LHCN-M2 (cell line): ENCODE data around the gene EXOC3. TPM values are rescaled to one million over a fixed set of nuclear protein-coding genes. Genes with fewer than 3 reads are reported as not detected.

ENCODE experiments used
- DNase-seq: peaks from one replicate; pipeline ENCODE4 v3.0.0-alpha.2; 2012; ENCODE audit warnings: low read depth
- total RNA-seq: library from RNA; depleted of rRNA; stranded (reverse); fragments of >200 nt; gene quantifications from 2 replicates; pipeline ENCODE4 v1.2.3, GENCODE V29; 2014

The EXOC3 gene
- total RNA-seq, 1 experiment from 2014 or later, result 30.6 TPM

DNA sequence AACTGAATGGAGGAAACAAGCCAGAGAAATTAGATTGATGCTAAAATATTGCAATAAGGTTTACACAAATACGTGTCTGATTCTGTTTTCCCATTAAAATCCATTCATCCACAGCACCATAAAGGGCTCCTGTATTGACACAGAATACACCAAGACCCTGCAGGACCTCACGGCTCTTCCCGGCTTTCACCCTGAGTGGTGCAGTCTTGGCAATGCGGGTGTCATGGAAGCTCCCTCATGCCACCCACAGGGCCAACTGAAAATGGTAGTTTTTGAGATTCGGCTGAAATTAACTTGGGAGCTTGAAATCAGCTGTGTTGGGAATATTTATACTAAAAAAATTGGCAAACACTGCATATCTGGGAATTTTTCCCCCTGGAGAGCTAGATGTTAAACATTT is 17.3 kb upstream of the EXOC3 start:
- DNase-seq, result peak; percentile 55

DNA sequence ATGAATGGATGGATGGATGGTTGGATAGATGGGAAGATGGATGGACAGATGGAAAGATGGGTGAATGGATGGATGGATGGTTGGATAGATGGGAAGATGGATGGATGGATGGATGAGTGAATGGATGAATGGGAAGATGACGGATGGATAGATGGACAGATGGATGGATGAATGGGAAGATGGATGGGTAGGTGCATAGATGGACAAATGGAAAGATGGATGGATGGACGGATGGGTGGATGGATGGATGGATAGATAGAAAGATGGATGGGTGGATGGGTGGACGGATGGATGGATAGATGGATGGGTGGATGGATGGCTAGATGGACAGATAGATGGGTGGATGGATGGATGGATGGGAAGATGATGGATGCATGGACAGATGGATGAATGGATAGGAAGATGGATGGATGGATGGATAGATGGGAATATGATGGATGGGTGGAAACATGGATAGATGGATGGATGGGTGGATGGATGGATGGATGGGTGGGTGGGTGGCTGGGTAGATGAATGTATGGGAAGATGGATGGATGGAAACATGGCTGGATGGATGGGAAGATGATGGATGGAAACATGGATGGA is 16.5 kb upstream of the EXOC3 start:
- no peak for DNase-seq

DNA sequence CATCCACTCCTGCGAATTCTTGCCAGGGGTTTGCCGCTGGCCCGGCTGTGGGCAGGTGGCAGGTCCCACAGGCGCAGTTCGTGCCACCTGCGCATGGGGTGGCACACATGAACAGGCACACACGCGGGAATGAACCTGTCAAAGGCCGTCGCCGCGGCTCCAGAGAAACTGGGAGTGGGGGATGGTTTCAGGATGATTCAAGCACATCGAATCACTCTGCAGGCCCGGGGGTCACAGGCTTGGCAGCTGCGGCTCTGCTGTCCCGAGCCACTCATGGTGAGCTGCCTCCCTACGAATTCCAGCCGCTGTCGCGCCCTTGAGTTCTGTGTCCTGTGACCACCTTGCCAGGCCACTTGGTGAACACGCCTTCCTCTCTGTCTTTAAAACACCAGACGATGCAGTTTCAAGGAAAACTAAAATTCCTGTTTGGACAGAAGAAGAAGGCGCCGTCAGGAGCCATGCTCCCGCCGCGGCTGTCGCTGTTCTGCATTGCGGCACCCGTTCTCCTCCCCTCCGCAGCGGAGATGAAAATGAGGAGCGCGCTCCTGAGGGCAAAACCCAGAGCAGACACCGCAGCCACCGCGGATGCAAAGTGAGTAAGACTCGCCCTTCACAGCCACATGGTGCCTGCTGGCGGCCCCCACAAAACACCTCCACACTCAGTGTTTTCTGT is 15.4 kb upstream of the EXOC3 start:
- DNase-seq, result no peak

DNA sequence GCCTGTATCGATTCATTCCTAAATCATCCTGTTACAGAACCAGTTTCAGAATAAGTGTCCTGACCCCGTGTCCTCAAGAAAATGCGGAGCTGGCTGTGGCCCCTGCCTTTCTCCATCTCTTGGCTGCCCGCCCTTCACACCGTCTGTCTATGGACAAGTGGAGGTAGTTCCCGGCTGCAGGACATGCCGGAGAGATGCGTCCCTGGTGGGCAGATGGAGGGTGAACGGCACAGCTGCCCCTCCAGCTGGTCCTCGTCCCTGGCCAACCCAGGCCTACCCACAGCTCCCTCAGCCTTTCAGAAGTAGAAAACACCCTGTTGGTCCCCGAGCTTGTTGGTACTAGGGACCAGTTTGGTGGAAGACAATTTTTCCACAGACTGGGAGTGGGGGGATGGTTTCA is 14.8 kb upstream of the EXOC3 start:
- no peak for DNase-seq

DNA sequence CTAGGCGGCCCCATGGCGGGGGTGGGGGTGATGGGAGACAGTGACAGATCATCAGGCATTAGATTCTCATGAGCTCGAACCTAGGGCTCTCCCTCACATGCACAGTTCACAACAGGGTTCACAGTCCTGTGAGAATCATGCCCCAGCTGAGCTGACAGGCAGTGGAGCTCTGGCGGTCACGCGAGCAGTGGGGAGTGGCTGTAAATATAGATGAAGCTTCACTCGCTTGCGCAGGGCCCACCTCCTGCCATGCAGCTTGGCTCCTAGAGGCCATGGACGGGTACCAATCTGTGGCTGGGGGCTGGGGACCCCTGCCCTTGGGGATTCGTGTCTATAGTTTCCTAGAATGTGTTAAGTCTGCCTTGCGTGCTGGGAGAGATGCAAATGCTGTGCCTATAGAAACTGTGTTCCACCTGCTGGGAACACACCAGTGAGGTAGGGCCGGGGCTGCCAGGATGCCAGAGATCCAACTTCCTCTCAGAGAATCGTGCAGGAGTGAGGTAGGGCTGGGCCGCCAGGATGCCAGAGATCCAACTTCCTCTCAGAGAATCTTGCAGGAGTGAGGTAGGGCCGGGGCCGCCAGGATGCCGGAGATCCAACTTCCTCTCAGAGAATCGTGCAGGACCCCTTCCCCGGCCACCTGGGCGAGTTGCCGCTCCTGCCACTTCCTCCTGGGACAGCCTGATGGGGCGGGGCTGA is 14.1 kb upstream of the EXOC3 start:
- DNase-seq, result no peak

DNA sequence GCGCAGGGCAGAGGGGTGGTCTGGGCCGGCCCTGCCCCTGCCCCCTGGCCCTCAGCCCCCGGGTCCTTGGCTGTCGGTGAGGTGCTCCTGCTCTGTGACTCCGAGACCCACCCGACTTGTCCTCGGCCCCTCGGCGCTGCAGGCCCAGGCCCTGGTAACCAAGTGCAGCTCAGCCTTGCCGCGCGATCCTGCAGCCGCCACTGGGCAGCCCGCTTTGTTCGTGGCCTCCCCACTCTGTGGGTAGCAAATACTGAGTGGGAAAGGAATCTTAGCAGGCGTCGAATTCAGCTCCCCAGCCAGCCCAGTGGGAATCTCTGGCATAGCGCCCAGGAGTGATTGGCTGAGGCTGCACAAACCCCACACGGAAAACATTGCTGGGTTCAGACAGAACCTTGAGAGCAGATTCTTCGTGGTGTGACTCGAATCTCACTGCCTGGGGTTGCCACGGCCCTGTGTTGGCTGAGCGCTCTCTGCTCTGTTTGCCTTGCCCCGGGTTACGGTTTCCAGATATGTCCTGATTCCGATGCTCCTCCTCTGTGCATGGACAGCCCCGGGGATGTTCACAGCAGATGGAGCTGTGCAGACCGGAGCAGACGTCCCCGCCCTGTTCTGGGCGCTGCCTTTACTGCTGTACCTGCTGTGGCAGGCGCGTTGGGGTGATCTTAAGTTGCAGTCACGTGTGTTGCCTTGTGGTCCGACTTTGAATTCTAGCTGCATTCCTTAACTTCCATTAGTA is 13.4 kb upstream of the EXOC3 start:
- no peak for DNase-seq

DNA sequence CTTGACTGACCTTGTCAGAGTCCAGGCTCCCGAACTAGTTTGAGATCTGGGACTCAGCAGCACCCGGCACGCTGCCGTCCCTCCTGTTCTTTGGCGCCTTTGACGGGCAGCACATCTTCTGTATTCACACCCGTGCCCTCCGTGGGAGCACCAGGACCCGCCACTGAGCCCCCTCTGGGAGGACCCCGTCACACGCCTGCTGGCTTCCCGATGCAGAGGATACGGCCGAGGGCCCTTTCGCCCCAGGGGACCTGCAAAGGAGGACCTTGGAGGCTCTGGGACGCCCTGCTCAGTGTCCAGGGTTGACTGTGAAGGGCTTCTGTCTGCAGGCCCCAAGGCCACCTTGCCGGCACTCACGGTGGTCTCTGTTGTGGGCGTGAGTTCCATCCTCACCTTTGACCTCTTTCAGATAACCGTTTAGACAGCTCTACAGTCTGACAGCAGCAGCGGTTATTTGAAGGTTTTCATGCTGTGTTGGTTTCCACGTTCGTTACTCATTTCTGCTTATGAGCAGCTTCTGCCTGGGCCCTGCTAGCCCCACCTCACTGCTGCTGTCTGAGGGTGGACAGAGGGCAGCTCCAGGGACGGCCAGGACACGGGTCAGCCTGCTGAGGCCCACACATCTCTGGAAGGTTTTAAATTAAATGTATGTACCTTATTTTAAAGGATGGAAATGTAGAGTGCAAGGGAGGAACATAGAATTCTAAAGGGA is 12.6 kb upstream of the EXOC3 start:
- no peak for DNase-seq

DNA sequence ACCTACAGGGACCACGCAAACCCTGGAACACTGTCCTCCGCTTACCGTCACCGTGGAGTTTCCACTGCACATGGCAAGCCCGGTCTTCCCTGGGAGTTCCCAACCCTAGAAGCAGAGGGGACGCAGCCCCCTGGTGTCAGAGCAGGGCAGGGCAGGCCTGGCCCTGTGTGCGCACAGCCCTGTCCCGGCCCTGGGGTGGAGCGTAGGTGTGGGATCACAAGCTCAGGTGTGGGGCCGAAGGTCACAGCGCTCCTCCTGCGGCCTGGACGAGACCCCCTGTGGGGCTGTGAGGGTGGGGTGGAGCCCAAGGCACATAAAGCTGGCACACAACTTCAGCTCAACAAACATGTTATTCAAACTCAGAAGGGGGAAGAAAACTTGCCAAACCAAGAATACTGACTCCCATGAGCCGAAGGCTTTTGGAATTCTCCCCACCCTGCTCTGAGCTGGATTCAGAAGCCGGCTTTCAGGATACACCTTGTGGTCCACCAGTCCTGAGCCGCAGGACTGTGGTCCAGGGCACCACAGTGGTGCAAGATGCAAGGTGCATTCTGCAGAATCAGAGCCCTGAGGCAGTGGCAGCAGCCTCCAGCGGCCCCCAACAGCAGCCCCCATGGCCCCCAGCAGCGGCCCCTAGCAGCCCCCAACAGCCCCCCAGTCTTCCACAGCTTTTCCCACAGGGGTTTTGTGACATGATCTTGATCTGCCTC is 11.8 kb upstream of the EXOC3 start:
- DNase-seq, result no peak

DNA sequence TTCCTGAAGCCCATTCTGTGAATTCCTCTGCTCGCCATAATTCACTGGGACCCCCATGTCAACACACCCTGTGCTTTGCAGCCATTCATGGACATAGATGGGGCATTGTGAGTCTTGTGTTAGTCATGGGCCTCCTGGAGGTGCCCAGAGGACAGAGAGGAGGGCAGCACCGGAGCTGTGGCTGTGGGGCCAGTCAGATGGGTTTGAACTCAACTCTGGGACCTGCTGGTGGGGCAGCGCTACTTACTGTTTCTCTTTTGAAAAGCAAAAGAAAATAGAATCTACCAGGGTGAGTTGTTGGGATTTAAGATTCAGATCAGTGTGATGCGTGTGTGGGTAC is 11.3 kb upstream of the EXOC3 start:
- DNase-seq, result no peak

DNA sequence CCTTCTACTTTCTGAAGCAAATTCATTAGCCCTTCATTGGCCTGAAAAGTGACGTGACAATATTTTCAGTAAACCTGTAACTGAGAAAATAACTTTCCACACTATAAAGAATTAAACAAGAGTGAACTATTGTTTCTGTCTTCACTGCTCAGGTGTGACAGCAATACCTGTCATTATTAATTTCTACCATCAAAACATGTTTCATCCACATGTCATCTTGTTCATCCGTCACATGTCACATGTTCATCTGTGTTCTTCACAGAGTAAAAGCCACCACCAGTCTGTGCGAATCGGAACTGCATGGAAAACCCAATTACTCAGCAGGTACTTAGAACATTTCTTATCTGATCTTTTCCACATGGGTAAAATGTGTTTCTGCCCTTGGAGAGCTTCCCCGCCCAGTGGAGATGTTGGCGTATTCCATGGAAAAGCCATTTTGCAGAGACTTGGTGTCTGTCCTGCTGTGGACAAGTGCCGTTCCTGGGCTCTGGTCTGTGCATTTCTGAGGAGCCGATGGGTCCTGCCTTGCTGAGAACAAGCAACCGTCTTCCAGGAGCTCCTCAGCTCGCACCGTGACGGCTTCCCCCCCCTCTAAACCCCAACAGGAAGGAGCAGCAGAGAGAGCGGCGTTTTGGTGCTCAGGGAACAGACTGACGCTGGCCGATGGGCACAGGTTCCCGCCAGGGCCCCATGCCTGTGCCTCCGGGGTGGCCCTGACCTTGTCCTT is 10.6 kb upstream of the EXOC3 start:
- no peak for DNase-seq

DNA sequence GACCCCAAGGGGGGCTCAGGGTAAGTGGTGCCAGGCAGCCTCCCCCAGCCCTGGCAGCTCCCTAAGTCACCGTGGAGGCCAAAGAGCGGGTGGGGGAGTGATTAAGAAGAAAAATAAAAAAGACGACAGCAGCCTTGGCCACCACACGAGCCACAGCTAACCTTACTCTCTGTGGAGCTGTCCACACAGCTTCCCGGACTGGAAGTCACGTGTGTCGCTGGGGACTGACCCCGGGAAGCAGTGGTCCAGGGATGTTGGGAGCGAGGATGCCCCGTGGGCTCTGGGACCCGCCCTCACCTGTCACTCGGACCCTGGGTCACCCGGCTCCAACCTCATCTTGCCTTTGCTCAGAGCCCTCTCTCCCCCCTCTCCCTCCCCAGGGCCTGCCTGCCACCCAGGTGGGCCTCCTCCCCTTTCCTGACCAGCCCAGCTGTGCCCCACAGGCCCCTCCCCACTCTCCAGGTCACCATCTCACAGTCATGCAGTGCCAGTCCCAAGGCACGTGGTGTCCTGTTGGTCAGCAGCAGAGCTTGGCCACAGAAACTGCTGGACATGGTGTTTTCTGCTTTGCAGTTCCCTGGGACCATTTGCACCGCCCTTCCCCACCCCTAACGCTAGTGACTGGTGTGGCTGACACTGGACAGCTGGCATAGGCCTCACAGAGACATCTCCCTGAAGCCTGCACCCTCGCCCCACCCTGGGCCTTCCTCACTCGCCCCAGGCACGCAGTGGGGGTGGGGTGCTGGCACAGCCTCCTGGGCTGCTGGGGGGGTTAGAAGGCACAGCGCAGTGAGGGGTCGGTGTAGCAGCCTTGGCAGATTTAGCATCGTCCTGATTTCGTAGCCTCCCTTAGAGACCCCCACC is 9.8 kb upstream of the EXOC3 start:
- no peak for DNase-seq

DNA sequence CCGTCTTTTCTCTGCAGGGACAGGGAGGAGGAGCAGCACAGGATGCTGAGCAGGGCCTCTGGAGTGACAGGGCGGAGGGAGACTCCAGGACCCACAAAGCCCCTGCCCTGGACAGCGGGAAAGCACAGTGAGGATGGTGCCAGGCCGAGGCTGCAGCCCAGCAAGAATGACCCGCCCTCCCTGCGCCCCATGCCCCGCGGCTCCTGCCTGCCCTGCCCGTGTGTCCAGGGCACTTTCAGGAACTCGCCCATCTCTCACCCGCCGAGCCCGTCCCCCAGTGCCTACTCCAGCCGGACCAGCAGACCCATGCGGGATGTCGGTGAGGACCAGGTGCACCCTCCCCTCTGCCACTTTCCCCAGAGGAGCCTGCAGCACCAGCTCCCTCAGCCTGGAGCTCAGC is 9.1 kb upstream of the EXOC3 start:
- DNase-seq, result no peak

DNA sequence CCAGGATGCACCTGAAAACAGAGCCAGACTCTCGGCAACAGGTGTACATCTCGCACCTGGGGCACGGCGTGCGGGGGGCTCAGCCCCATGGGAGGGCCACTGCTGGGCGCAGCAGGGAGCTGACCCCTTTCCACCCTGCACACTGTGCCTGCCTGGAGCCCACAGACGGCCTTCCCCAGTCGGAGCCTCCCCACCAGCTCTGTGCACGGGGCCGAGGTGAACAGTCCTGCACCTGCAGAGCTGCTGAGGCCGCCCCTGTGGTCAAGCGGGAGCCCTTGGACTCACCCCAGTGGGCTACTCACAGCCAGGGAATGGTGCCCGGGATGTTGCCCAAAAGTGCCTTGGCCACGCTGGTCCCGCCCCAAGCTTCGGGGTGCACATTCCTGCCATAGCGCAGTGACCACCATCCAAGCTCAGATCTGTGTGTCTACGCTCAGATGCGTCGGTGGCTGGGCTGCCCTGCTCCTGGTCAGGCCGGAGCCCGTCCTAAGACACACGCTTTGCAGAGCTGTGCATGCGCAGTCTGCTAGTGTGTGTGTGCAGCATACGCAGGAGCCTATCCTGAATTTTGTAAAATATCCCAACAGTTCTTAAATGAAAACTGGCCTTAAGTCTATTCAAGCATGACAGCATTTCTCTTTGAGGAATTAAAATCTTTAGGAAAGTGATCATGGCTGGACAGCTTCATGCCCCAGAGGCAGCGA is 8.4 kb upstream of the EXOC3 start:
- no peak for DNase-seq

DNA sequence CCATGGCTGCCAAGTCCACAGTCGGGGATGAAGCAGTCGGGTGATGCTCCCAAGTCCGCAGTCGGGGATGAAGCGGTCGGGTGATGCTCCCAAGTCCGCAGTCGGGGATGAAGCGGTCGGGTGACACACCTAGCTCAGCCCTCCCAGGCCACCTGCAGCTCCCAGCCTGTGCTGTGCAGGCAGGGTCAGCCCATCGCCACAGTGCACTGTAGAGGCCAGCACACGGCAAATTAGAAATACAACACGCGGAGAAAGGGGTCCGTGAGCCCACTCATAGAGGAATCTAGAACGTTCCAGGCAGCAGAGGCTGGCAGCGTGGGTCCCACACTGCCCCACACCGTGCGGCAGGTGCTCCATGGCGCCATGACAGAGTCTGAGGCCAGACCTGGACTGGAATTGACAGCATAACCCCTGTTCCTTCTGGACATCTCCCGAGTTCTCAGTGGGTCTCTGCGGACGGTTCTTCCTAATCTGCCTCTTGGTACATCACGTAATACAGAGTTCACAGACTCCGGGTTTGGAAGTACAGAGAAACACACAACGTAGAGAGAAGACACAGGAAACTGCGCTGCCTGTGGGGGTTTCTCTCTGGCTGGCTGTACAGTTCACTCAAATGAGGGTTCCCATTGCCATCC is 7.7 kb upstream of the EXOC3 start:
- DNase-seq, result no peak

DNA sequence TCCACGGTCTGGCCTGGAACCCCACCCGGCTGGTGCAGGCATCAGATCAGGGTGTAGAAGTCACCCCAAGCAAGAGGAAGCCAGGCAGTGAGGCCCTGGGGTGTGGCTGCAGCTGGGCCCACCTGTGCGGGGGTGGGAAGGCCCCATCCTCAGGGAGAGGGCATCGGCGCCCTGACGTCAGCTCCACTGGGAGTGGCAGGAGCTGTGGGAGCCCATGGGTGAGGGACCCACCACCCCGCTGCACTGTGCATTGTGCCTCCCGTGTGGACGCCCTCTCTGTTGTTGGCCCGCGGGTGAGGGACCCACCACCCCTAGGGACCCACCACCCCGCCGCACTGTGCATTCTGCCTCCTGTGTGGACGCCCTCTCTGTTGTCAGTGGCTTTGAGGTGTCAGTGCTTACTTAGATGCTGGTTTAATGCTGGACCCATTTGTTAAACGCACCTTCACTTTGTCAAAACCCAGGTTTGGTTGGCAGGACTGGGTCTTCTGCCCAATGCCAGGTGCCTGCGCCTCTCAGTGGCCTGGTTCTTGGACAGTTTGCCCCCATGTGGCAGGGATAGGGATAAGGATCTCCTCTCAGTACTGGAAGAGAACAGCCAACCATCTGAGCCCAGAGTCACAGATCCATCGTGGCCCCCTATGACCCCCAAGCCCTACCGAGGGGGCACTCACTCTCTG is 6.9 kb upstream of the EXOC3 start:
- DNase-seq, result no peak

DNA sequence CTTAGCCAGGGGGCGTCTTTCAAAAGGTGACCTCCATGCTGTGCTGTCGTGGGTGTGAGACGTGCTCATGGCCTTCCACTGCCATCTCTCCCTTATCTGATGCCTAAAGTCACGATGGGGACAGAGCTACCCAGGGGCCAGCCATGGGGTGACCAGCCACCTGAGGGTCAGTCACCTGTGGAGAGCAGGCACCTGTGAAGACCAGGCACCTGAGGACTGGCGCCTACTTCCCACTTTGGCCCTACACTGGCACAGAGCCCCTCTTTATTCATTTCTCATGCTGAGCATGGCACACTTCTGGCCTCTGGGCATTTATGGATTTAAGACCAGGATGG is 6.4 kb upstream of the EXOC3 start:
- DNase-seq, result no peak

DNA sequence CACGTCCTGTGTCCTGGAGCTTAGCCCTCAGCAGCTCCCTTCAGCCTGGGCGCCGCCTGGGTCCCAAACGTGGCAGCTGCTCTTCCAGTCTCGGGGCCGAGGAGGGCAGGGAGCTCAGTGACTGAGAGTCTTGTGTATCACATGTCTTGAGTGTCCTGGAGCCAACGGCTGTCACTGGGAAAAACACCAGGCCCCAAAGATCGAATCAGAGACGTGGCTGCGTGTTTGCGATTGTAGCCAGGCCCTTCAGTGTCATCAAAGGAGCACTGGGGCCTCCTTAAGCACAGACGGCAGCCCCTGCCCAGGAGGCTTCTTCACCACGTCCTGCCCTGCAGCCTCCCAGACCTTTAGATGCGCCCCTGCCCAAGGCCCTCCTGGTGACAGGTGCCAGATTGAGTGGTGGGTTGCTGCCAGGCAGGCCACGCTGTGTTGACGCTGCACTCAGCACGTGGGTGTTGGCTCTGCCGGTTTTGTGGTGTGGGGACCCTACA is 5.7 kb upstream of the EXOC3 start:
- DNase-seq, result no peak

DNA sequence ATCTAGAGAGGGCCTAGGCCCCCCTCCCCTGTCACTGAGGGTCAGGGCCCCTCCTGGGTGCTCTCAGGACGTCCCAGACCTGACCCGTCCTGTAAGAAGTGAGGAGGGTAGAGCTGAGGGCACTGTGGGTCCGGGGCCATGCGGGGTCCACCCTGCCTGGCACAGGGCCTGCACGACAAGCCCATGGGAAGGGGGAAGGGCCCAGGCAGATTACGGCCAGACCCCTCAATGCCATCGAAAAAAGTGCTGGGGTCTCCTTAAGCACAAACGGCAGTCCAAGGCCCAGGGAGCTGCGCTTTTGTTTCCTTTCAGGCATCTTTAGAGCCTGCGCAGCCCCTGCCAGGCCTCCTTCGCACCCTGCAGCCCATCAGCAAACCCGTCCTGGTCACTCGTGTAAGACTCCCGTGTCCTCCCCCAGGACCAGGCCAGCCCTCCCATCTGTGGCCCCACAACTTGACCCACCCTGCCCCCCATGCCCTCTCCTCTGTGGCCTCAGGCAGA is 4.4 kb upstream of the EXOC3 start:
- DNase-seq, result no peak
